ENCODE results near the gene OSBPL8. TPM values are rescaled to one million over a fixed set of nuclear protein-coding genes. Genes with fewer than 3 reads are reported as not detected.

Gene OSBPL8
- total and polyA plus RNA-seq, 2 of the 8 experiments (the other 6 are each of a cell fraction or from before 2014, with no cell fraction given): 10.9 to 81.1 TPM

GRCh38 chr12:76379261-76379660 lies 180.3 kb downstream of the OSBPL8 start:
- Histone ChIP-seq H4K20me1 (replicated peaks in 1 of 2; ENCODE audit: control insufficient read depth in 1 of 2, insufficient read depth in 2 of 2, low read length in 2 of 2) (no peaks in the 10 kb centered on the region), H3K9ac (replicated peaks in 1 of 4; ENCODE audit: extremely low read depth in 1 of 4, low read depth in 3 of 4, low read length in 3 of 4) (no peak overlapping the region), H3K14ac (ENCODE audit: insufficient read length) (no peak overlapping the region), H3K27me3 (replicated peaks in 1 of 4; ENCODE audit: control insufficient read depth in 3 of 4, extremely low read depth in 1 of 4, insufficient read depth in 3 of 4, low read length in 3 of 4) (no peaks in the 10 kb centered on the region), H3K23me2 (ENCODE audit: low read depth, low read length) (no peaks in the 10 kb centered on the region), H2BK20ac (ENCODE audit: low read length) (no peak overlapping the region), H3K23ac (ENCODE audit: insufficient read length) (no peak overlapping the region), H3K56ac (replicated peaks; ENCODE audit: insufficient read length, low read depth, low read length) (no peak overlapping the region), H4K8ac (ENCODE audit: extremely low read depth, insufficient read depth, low read length) (no peak overlapping the region), H3K4me3 (ENCODE audit: extremely low read depth in 1 of 4, insufficient read depth in 2 of 4, low read depth in 3 of 4, low read length in 4 of 4) (no peak overlapping the region), H3K4me2 (ENCODE audit: insufficient read depth in 1 of 2, low read depth in 2 of 2, low read length in 2 of 2) (no peak overlapping the region), H3K4me1 (replicated peaks in 1 of 4; ENCODE audit: control insufficient read depth in 3 of 4, insufficient read depth in 4 of 4, low read length in 3 of 4) (no peaks in the 10 kb centered on the region), H3K27ac (ENCODE audit: low read depth, low read length) (no peak overlapping the region), H2AK5ac (ENCODE audit: low read depth, low read length) (no peak overlapping the region), H2BK120ac (replicated peaks; ENCODE audit: low read depth, low read length) (no peak overlapping the region), H2BK12ac (ENCODE audit: low read depth, low read length) (no peak overlapping the region), H3K79me1 (ENCODE audit: low read depth, low read length) (no peaks in the 10 kb centered on the region), H4K91ac (replicated peaks; ENCODE audit: insufficient read length, low read length) (no peak overlapping the region), H2BK15ac (ENCODE audit: low read length) (no peak overlapping the region), H3K18ac (ENCODE audit: extremely low read depth, low read length) (no peak overlapping the region), H3K36me3 (ENCODE audit: control insufficient read depth in 2 of 4, insufficient read depth in 4 of 4, low read length in 3 of 4) (peaks cover 0 to 17% (median 6%) of the 10 kb centered on the region in 4 experiments; a peak in 4 of 8 replicates), H4K5ac (ENCODE audit: insufficient read length, low read depth, low read length) (no peak overlapping the region), H3K79me2 (ENCODE audit: control insufficient read depth in 1 of 2, insufficient read depth in 2 of 2, low read length in 2 of 2) (no peaks in the 10 kb centered on the region), H2AFZ (ENCODE audit: low read length) (no peak overlapping the region), H2BK5ac (ENCODE audit: low read depth, low read length) (no peak overlapping the region), H3K4ac (replicated peaks; ENCODE audit: insufficient read length, low read depth, low read length) (no peak overlapping the region), H3K9me3 (ENCODE audit: insufficient read depth in 2 of 2, low read depth in 1 of 2, low read length in 1 of 2) (no peaks in the 10 kb centered on the region)
- POLR2A ChIA-PET (ENCODE audit: partially characterized antibody): no interaction called here
- WGBS, 2 experiments (ENCODE audit: extremely low coverage in 1 of 2, insufficient coverage in 1 of 2, insufficient read length in 1 of 2, insufficient replicate concordance in 2 of 2, low coverage in 1 of 2, low lambda C conversion rate in 2 of 2, missing lambda C conversion rate in 1 of 2): 91% methylated on average over 1 of the region's 1 CpG; no CpG with 5 or more reads in 1 of the 2 experiments
- CTCF ChIA-PET (ENCODE audit: partially characterized antibody): interaction anchor here (0.6 to 1.1 kb wide), 2 partner anchors 11 to 232 kb away, joined by 3 read pairs; no protein-coding TSS in a partner anchor
- no peak for FAIRE-seq
- no peak for DNase-seq (ENCODE audit: low read depth in 1 of 2, low spot score in 2 of 2)
- TF ChIP-seq SUZ12 (IDR thresholded peaks at IDR 0.05; ENCODE audit: low read length): no peak

Data from H1 (cell line).